Measurements from ENCODE around the gene GLP1R.

GLP1R gene

DNA sequence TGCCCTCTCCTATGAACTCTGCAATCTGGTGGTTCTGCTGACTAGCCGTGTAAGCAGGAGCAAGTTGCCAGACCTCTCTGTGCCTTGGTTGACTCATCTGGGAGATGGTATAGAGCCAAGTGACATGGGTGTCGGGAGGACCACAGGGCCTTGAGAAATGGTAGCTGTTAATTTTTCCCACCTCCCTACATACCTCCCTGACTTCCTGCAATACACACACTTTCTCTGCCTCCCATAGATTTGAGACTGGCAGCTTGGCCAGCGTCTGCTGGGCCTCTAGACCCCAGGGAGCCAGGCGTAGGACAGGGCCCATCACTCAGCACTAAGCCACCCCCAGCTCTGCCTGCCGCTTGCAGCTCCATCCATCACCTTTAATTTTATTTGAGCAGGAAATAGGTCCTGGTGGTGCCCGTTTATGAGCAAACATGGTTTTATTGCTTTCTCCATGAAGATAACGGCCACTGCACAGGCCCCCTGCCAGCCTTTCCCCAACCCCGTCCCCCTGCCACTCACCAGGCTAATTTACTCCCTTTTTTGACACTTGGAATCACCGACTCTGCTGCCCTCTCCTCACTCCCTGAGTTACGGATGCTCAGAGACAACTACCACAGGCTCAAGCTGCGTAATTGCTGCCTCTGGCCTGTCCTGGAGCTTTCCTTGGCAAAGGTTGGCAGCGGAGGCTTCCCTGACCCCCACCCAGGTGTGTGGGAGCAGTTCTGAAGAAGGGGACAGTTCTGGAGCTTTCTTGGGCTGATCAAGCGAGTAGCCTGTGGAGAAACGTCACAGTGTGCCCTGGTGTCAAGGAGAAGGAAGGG lies 11.1 kb downstream of the GLP1R start (continued):
- peak; percentile 49; the same call in 1 of the 2 replicates for TF ChIP-seq ZFP69B (tag by site-specific recombination; IDR thresholded peaks at IDR 0.05)

DNA sequence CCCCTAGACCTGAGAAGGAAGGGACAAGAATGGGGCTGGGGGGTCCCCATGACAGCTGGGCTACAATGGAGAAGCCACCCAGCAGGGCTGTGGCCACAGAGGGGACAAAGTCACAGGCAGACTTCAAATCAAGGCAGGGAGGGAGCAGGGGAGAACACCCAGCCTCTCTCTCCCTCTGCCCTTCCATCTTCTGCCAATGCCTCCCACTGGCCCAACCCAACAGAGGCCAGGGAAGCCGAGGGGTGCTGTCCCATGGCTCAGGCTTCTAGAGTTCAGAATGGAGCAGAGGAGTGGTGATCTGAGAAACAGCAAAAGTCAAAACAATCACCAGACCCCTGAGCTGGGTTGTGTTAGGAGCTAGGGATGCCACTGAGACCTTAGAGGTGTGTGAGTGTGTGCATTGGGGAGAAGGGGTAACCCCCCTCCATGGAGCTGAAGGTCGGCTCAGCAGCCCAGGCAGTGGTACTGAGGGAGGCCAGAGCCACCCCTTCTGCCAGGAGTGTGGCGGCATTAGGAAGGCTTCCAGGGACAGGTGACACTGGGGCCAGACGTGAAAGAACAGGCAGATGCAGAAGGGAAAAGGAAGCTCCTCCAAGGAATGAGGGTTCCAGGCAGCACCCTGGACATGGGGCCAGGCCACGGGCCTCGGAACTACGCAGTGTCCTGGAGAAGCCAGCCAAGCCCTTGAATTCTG lies 12.0 kb downstream of the GLP1R start:
- peak overlapping the region; percentile 66; the same call in 1 of the 2 replicates for H3K27ac ChIP-seq (ENCODE audit: extremely low read depth, low read depth, low read length)
- no peaks in the 10 kb centered on the region for H3K36me3 ChIP-seq (ENCODE audit: control insufficient read depth in 2 of 2, insufficient read depth in 1 of 2, low read length in 2 of 2)
- H3K4me3 ChIP-seq (ENCODE audit: low read depth, low read length): no peak overlapping the region
- ChIA-PET POLR2A (no interaction called here), CTCF (interaction anchor here (0.6 to 2.3 kb wide), 4 partner anchors 31 to 805 kb away, joined by 3 to 7 read pairs (median 3); no protein-coding TSS in a partner anchor)
- TF ChIP-seq ZNF549 (tag by site-specific recombination; IDR thresholded peaks at IDR 0.05) (no peak), ZNF341 (tag by site-specific recombination; IDR thresholded peaks at IDR 0.05; ENCODE audit: low read depth) (peak; percentile 94), GLIS2 (tag by site-specific recombination; IDR thresholded peaks at IDR 0.05) (peak; percentile 10)
- TF ChIP-seq, protein P1, sequence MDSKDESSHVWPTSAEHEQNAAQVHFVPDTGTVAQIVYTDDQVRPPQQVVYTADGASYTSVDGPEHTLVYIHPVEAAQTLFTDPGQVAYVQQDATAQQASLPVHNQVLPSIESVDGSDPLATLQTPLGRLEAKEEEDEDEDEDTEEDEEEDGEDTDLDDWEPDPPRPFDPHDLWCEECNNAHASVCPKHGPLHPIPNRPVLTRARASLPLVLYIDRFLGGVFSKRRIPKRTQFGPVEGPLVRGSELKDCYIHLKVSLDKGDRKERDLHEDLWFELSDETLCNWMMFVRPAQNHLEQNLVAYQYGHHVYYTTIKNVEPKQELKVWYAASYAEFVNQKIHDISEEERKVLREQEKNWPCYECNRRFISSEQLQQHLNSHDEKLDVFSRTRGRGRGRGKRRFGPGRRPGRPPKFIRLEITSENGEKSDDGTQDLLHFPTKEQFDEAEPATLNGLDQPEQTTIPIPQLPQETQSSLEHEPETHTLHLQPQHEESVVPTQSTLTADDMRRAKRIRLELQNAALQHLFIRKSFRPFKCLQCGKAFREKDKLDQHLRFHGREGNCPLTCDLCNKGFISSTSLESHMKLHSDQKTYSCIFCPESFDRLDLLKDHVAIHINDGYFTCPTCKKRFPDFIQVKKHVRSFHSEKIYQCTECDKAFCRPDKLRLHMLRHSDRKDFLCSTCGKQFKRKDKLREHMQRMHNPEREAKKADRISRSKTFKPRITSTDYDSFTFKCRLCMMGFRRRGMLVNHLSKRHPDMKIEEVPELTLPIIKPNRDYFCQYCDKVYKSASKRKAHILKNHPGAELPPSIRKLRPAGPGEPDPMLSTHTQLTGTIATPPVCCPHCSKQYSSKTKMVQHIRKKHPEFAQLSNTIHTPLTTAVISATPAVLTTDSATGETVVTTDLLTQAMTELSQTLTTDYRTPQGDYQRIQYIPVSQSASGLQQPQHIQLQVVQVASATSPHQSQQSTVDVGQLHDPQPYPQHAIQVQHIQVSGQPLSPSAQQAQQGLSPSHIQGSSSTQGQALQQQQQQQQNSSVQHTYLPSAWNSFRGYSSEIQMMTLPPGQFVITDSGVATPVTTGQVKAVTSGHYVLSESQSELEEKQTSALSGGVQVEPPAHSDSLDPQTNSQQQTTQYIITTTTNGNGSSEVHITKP (tag by site-specific recombination; IDR thresholded peaks at IDR 0.05): peak; percentile 91
- peaks cover 27% of the 10 kb centered on the region for H3K4me1 ChIP-seq (ENCODE audit: control insufficient read depth, insufficient read depth, low read length)
- H3K9me3 ChIP-seq (ENCODE audit: control insufficient read depth, insufficient read depth, low read depth, low read length): no peaks in the 10 kb centered on the region

DNA sequence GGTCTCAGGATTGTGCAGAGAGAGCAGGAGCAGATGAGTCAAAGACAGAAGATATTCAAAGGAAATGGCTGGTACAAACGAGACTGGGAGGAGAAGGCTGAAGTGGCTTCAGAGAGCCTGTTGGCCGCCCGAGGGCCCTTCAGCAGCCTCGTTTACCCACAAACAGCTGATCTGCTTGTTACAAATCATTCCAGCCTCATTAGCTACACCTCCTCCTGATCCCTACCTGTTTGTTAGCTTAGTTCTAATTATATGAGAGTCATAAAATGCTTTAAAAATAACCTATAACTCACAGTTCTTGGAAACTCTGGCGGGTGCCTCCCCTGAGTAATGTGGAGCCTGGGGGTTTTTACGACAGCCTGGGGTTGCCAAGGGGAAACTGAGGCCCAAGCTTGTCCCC lies 12.6 kb downstream of the GLP1R start:
- ChIA-PET CTCF (interaction anchor here (0.6 to 2.3 kb wide), 4 partner anchors 31 to 805 kb away, joined by 3 to 7 read pairs (median 3); no protein-coding TSS in a partner anchor), POLR2A (no interaction called here)
- Histone ChIP-seq H3K9me3 (ENCODE audit: control insufficient read depth, insufficient read depth, low read depth, low read length) (no peaks in the 10 kb centered on the region), H3K36me3 (ENCODE audit: control insufficient read depth in 2 of 2, insufficient read depth in 1 of 2, low read length in 2 of 2) (no peaks in the 10 kb centered on the region), H3K4me1 (ENCODE audit: control insufficient read depth, insufficient read depth, low read length) (peaks cover 27% of the 10 kb centered on the region), H3K27ac (ENCODE audit: extremely low read depth, low read depth, low read length) (peak overlapping the region; percentile 66; the same call in 1 of the 2 replicates), H3K4me3 (ENCODE audit: low read depth, low read length) (no peak overlapping the region)
- TF ChIP-seq, protein P2, sequence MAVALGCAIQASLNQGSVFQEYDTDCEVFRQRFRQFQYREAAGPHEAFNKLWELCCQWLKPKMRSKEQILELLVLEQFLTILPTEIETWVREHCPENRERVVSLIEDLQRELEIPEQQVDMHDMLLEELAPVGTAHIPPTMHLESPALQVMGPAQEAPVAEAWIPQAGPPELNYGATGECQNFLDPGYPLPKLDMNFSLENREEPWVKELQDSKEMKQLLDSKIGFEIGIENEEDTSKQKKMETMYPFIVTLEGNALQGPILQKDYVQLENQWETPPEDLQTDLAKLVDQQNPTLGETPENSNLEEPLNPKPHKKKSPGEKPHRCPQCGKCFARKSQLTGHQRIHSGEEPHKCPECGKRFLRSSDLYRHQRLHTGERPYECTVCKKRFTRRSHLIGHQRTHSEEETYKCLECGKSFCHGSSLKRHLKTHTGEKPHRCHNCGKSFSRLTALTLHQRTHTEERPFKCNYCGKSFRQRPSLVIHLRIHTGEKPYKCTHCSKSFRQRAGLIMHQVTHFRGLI (tag by site-specific recombination; IDR thresholded peaks at IDR 0.05): 0 out of 2 replicates have a peak, but pooled peaks have one; percentile 17
- TF ChIP-seq FEZF1 (tag by site-specific recombination; IDR thresholded peaks at IDR 0.05) (peak; percentile 92), TRIM28 (IDR thresholded peaks at IDR 0.05; ENCODE audit: borderline replicate concordance, low read length) (peak; percentile 10; the same call in 1 of the 2 replicates), ZBTB8A (tag by site-specific recombination; IDR thresholded peaks at IDR 0.05) (peak; percentile 79), ZNF843 (tag by site-specific recombination; IDR thresholded peaks at IDR 0.05) (peak; percentile 80), ZBTB1 (tag by site-specific recombination; IDR thresholded peaks at IDR 0.05) (no peak), ZNF514 (tag by site-specific recombination; IDR thresholded peaks at IDR 0.05) (no peak), IKZF3 (tag by site-specific recombination; IDR thresholded peaks at IDR 0.05) (0 out of 2 replicates have a peak, but pooled peaks have one; percentile 20), ZNF561 (tag by site-specific recombination; IDR thresholded peaks at IDR 0.05; ENCODE audit: borderline replicate concordance) (0 out of 2 replicates have a peak, but pooled peaks have one; percentile 53), ZNF366 (tag by site-specific recombination; conservative IDR thresholded peaks at IDR 0.05) (0 out of 2 replicates have a peak, but pooled peaks have one; percentile 33), ZNF223 (tag by site-specific recombination; IDR thresholded peaks at IDR 0.05) (no peak), WT1 (tag by site-specific recombination; IDR thresholded peaks at IDR 0.05) (peak; percentile 95)
- TF ChIP-seq, protein P3, sequence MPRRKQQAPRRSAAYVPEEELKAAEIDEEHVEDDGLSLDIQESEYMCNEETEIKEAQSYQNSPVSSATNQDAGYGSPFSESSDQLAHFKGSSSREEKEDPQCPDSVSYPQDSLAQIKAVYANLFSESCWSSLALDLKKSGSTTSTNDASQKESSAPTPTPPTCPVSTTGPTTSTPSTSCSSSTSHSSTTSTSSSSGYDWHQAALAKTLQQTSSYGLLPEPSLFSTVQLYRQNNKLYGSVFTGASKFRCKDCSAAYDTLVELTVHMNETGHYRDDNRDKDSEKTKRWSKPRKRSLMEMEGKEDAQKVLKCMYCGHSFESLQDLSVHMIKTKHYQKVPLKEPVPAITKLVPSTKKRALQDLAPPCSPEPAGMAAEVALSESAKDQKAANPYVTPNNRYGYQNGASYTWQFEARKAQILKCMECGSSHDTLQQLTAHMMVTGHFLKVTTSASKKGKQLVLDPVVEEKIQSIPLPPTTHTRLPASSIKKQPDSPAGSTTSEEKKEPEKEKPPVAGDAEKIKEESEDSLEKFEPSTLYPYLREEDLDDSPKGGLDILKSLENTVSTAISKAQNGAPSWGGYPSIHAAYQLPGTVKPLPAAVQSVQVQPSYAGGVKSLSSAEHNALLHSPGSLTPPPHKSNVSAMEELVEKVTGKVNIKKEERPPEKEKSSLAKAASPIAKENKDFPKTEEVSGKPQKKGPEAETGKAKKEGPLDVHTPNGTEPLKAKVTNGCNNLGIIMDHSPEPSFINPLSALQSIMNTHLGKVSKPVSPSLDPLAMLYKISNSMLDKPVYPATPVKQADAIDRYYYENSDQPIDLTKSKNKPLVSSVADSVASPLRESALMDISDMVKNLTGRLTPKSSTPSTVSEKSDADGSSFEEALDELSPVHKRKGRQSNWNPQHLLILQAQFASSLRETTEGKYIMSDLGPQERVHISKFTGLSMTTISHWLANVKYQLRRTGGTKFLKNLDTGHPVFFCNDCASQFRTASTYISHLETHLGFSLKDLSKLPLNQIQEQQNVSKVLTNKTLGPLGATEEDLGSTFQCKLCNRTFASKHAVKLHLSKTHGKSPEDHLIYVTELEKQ (tag by site-specific recombination; IDR thresholded peaks at IDR 0.05; ENCODE audit: borderline replicate concordance): 0 out of 2 replicates have a peak, but pooled peaks have one; percentile 20
- TF ChIP-seq, protein P4, sequence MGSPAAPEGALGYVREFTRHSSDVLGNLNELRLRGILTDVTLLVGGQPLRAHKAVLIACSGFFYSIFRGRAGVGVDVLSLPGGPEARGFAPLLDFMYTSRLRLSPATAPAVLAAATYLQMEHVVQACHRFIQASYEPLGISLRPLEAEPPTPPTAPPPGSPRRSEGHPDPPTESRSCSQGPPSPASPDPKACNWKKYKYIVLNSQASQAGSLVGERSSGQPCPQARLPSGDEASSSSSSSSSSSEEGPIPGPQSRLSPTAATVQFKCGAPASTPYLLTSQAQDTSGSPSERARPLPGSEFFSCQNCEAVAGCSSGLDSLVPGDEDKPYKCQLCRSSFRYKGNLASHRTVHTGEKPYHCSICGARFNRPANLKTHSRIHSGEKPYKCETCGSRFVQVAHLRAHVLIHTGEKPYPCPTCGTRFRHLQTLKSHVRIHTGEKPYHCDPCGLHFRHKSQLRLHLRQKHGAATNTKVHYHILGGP (tag by site-specific recombination; IDR thresholded peaks at IDR 0.05): 0 out of 2 replicates have a peak, but pooled peaks have one; percentile 9
- TF ChIP-seq, protein P5, sequence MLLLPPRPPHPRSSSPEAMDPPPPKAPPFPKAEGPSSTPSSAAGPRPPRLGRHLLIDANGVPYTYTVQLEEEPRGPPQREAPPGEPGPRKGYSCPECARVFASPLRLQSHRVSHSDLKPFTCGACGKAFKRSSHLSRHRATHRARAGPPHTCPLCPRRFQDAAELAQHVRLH (tag by site-specific recombination; IDR thresholded peaks at IDR 0.05): no peak

Data from HEK293 (cell line).